DND-41 (cell line): ENCODE measurements around the gene DGUOK.

ENCODE experiments used
- EZH2 ChIP-seq: IDR thresholded peaks from 3 replicates; pipeline ENCODE4 v1.6.1; 2012; ENCODE audit warnings: borderline replicate concordance, low read depth, mild to moderate bottlenecking, moderate library complexity, low read length, inconsistent platforms; ENCODE audit not compliant: severe bottlenecking
- TF ChIP-seq, protein P1 (sequence below): IDR thresholded peaks from 2 replicates; pipeline ENCODE4 v1.5.1; 2012; ENCODE audit warnings: borderline replicate concordance, low read length, moderate library complexity, mild to moderate bottlenecking; ENCODE audit not compliant: poor library complexity, severe bottlenecking; ENCODE audit errors: extremely low read depth

DNA sequence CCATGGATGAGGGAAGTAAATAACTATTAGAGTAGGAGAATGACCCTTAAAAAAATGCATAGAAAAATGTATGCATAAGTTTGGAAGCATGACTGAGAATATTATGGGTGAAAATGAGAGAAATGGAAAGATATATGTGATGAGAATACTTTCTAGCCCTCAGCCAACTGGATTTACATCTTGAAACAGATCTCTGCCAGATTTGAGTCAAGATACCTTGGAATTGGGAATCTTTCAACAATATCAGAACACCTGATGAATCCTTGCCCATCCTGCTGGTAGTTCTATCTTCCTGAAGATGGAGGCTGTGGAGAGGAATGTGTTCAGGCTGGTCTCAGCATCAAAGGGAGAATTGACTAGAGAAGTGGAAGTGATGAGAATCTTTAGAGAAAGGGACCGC is 63.9 kb downstream of the DGUOK start:
- TF ChIP-seq, protein P1, sequence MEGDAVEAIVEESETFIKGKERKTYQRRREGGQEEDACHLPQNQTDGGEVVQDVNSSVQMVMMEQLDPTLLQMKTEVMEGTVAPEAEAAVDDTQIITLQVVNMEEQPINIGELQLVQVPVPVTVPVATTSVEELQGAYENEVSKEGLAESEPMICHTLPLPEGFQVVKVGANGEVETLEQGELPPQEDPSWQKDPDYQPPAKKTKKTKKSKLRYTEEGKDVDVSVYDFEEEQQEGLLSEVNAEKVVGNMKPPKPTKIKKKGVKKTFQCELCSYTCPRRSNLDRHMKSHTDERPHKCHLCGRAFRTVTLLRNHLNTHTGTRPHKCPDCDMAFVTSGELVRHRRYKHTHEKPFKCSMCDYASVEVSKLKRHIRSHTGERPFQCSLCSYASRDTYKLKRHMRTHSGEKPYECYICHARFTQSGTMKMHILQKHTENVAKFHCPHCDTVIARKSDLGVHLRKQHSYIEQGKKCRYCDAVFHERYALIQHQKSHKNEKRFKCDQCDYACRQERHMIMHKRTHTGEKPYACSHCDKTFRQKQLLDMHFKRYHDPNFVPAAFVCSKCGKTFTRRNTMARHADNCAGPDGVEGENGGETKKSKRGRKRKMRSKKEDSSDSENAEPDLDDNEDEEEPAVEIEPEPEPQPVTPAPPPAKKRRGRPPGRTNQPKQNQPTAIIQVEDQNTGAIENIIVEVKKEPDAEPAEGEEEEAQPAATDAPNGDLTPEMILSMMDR: no peak
- TF ChIP-seq EZH2: no peak
